ENCODE measurements around the gene MYO18A. TPM values are rescaled to one million over a fixed set of nuclear protein-coding genes. Genes with fewer than 3 reads are reported as not detected.

MYO18A gene
- total RNA-seq, 4 donors from 2014 or later = 46.7 to 82.7 (median 64.6) TPM

DNA sequence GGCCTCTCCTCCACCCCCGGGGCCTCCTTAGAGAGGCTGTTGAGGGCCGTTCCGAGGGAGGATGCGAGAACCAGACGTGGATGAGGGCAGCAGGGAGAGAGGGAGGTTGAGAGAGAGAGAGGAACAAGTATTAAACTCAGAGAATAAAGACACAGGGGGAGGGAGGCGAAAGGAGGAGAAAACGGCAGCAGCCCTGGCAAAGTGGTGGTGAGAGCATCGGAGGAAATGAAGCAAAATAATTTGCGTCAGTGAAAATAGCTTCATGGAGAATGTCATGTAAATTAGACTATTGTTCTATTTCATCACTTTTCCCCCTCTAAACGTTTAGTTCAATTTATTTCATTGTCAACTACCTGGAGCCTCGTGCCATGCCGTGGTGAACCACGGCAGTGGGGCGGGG, 99.2 kb downstream of the MYO18A start:
- intact Hi-C loops (cut with DNase I) = no loop called here
- peaks cover 18 to 93% (median 86%) of the 10 kb centered on the region in 4 donors for H3K36me3 ChIP-seq
- no peak overlapping the region for H3K27ac ChIP-seq (replicated peaks in 1 of 4)
- H3K9me3 ChIP-seq = no peaks in the 10 kb centered on the region
- no peak for DNase-seq (ENCODE audit: extremely low spot score)
- no peak overlapping the region for H3K4me3 ChIP-seq
- H3K4me1 ChIP-seq = peaks cover 0 to 19% (median 2%) of the 10 kb centered on the region in 4 donors
- 83% methylated on average over 14 of the region's 14 CpGs for WGBS
- TF ChIP-seq, protein P1, sequence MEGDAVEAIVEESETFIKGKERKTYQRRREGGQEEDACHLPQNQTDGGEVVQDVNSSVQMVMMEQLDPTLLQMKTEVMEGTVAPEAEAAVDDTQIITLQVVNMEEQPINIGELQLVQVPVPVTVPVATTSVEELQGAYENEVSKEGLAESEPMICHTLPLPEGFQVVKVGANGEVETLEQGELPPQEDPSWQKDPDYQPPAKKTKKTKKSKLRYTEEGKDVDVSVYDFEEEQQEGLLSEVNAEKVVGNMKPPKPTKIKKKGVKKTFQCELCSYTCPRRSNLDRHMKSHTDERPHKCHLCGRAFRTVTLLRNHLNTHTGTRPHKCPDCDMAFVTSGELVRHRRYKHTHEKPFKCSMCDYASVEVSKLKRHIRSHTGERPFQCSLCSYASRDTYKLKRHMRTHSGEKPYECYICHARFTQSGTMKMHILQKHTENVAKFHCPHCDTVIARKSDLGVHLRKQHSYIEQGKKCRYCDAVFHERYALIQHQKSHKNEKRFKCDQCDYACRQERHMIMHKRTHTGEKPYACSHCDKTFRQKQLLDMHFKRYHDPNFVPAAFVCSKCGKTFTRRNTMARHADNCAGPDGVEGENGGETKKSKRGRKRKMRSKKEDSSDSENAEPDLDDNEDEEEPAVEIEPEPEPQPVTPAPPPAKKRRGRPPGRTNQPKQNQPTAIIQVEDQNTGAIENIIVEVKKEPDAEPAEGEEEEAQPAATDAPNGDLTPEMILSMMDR (IDR thresholded peaks at IDR 0.05) = no peak
- TF ChIP-seq POLR2AphosphoS5 (IDR thresholded peaks at IDR 0.05) (no peak), POLR2A (IDR thresholded peaks at IDR 0.05; ENCODE audit: low read depth) (no peak), EP300 (IDR thresholded peaks at IDR 0.05) (no peak)
- H3K27me3 ChIP-seq = no peaks in the 10 kb centered on the region

DNA sequence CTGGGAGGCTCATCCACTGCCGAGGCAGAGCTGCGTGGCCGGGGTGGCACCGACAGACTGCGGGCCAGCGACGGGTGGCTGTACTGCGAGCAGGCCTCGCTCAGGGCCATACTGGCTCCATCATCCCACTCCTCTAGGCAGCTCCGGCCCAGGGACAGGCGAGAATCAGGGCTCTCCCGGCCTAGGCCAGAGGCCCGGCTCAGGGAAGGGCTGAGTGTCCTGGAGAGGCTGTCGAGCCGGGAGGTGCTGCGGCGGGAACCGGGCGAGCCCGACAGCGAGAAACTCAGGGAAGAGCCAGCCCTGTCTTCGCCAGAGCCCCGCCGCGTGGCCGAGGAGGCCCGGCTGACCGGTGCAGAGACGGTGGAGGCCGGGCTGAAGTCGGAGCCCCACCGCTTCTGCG, 99.9 kb downstream of the MYO18A start:
- H3K4me1 ChIP-seq = peaks cover 0 to 19% (median 2%) of the 10 kb centered on the region in 4 donors
- no peaks in the 10 kb centered on the region for H3K9me3 ChIP-seq
- no peaks in the 10 kb centered on the region for H3K27me3 ChIP-seq
- H3K27ac ChIP-seq (replicated peaks in 1 of 4) = no peak overlapping the region
- no peak for DNase-seq (ENCODE audit: extremely low spot score)
- no peak overlapping the region for H3K4me3 ChIP-seq
- peaks cover 12 to 92% (median 80%) of the 10 kb centered on the region in 4 donors for H3K36me3 ChIP-seq
- intact Hi-C loops (cut with DNase I) = no loop called here
- no peak for TF ChIP-seq POLR2A (IDR thresholded peaks at IDR 0.05; ENCODE audit: low read depth)
- TF ChIP-seq, protein P1 (IDR thresholded peaks at IDR 0.05) = no peak
- TF ChIP-seq EP300 (IDR thresholded peaks at IDR 0.05) = no peak
- no peak for TF ChIP-seq POLR2AphosphoS5 (IDR thresholded peaks at IDR 0.05)
- WGBS = 91% methylated on average over 24 of the region's 33 CpGs

DNA sequence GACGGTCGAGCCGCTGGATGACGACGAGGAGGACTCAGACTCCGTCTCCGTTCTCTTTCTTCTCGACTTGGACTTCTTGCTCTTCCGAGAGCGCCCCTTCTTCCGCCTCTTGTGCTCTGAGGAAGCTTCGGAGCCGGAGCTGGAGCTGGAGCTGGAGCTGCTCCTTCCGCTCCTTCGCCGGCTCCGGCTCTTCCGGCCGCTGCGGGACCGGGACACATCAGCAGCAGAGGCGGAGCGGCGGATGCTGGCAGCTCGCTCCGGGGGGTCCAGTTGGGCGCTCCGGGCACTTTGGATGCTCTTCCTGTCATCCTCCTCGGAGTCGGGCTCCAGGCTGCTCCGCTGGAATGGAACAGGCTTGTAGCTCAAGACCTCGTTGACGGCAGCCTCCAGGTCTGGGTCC, 100.3 kb downstream of the MYO18A start:
- TF ChIP-seq POLR2AphosphoS5 (IDR thresholded peaks at IDR 0.05) = no peak
- H3K9me3 ChIP-seq = no peaks in the 10 kb centered on the region
- no peaks in the 10 kb centered on the region for H3K27me3 ChIP-seq
- H3K27ac ChIP-seq (replicated peaks in 1 of 4) = no peak overlapping the region
- DNase-seq (ENCODE audit: extremely low spot score) = no peak
- peaks cover 0 to 19% (median 2%) of the 10 kb centered on the region in 4 donors for H3K4me1 ChIP-seq
- intact Hi-C loops (cut with DNase I) = no loop called here
- no peak overlapping the region for H3K4me3 ChIP-seq
- 93% methylated on average over 32 of the region's 33 CpGs for WGBS
- H3K36me3 ChIP-seq = peaks cover 12 to 90% (median 77%) of the 10 kb centered on the region in 4 donors

DNA sequence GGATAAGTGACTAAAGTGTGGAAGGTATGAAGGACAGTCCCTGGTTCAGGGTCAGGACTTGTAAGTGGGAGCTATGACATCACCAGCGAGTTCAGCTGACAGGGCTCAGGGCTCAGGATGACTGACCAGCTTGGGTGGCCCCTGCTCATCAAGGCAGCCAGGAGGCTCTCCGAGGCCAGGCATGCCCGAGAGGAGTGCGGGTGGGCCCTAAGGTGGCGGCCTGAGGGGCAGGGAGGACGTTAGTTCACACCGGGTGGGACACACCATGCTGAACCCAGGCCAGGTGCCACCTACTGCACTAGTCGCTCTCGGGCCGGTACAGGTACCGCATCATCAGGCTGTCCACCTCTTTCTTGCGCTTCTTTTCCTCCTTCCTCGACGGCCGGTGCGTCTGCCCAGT, 100.8 kb downstream of the MYO18A start:
- TF ChIP-seq POLR2AphosphoS5 (IDR thresholded peaks at IDR 0.05) = no peak
- no peak for TF ChIP-seq EP300 (IDR thresholded peaks at IDR 0.05)
- TF ChIP-seq, protein P1 (IDR thresholded peaks at IDR 0.05) = no peak
- no peak for TF ChIP-seq POLR2A (IDR thresholded peaks at IDR 0.05; ENCODE audit: low read depth)
- Histone ChIP-seq H3K36me3 (peaks cover 12 to 89% (median 77%) of the 10 kb centered on the region in 4 donors), H3K4me1 (peaks cover 0 to 19% (median 0%) of the 10 kb centered on the region in 4 donors), H3K4me3 (no peak overlapping the region), H3K9me3 (no peaks in the 10 kb centered on the region), H3K27ac (replicated peaks in 1 of 4) (no peak overlapping the region), H3K27me3 (no peaks in the 10 kb centered on the region)
- intact Hi-C loops (cut with DNase I) = no loop called here
- 92% methylated on average over 16 of the region's 16 CpGs for WGBS
- no peak for DNase-seq (ENCODE audit: extremely low spot score)

DNA sequence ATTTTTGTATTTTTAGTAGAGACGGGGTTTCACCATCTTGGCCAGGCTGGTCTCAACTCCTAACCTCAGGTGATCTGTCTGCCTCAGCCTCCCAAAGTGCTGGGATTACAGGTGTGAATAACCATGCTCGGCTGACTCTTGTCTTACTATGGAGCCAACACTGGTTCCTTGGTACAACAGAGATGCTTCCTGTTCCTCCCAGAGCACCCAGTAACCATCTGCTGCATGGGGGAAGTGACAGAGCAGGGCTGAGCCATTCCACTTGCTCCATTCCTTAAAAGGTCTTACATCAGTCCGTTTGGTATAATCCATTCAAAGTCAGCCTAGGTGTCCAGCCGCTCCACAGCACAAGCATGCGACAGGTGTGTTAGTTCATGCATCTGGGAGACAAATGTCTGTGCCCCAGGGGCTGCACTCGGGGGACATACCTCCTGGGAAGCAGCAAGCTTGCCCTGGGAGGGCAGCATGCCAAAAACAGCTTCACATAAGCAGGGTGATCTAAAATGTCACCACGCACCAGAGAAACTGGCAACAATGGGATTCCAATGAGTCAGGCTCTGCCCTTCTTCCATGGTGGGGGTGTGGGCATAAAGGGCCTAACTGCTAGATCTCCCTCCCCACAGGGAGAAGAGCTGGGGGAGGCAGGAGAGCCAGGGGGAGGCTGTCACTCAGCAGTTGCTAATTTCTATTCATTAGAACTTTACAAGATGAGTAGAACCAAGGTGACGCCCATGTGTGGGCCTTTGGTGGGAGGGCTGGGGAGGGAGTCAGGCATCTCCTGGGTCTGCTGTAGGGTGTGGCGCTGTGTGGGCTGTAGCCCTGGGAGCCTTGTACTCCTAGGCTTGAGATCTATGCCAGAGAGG, 101.8 kb downstream of the MYO18A start:
- Histone ChIP-seq H3K9me3 (no peaks in the 10 kb centered on the region), H3K27ac (replicated peaks in 1 of 4) (no peak overlapping the region), H3K4me1 (peaks cover 0 to 19% (median 0%) of the 10 kb centered on the region in 4 donors), H3K27me3 (no peaks in the 10 kb centered on the region), H3K4me3 (no peak overlapping the region), H3K36me3 (peaks cover 12 to 85% (median 77%) of the 10 kb centered on the region in 4 donors)
- WGBS = 72% methylated on average over 5 of the region's 9 CpGs
- intact Hi-C loops (cut with DNase I) = no loop called here
- no peak for DNase-seq (ENCODE audit: extremely low spot score)
- TF ChIP-seq POLR2AphosphoS5 (IDR thresholded peaks at IDR 0.05) = no peak
- TF ChIP-seq, protein P1 (IDR thresholded peaks at IDR 0.05) = no peak
- no peak for TF ChIP-seq POLR2A (IDR thresholded peaks at IDR 0.05; ENCODE audit: low read depth)
- TF ChIP-seq EP300 (IDR thresholded peaks at IDR 0.05) = no peak

Measured in esophagus muscularis mucosa (tissue), 4 donors.